ENCODE measurements around the gene RNF121.

RNF121 gene

GRCh38 chr11:71991494-71991893 lies 62.6 kb downstream of the RNF121 start:
- no peak for DNase-seq

GRCh38 chr11:71992136-71992730 lies 63.4 kb downstream of the RNF121 start:
- DNase-seq: no peak

GRCh38 chr11:71994786-71995185 lies 65.9 kb downstream of the RNF121 start:
- DNase-seq: no peak

- DNase-seq: no peak
Observed at GRCh38 chr11:71995726-71996291, 67.0 kb downstream of the RNF121 start.

GRCh38 chr11:71996517-71996916 lies 67.7 kb downstream of the RNF121 start:
- DNase-seq: no peak

- no peak for DNase-seq
Observed at GRCh38 chr11:71996946-71997345, 68.1 kb downstream of the RNF121 start.

GRCh38 chr11:71997594-71997993 lies 68.7 kb downstream of the RNF121 start:
- DNase-seq: no peak

DNA sequence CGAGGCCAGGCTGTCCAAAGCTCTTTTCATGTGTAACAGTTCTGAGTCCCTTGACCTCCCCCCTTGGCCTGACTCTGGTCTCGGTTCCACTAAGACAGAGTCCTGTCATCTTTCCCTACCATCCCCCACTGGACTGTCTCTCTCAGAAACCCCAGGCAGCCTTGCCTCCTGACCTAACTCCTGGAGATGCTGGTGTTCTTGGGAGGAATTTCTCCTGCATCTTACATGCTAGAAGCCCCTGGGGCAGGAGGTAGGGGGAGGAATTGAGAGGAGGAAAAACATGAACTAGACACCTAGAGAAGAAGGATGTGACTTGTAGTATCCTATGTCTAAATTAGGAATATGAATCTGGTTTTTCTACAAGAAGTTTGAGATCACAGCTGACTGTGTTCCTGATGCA lies 69.2 kb downstream of the RNF121 start:
- no peak for DNase-seq

DNA sequence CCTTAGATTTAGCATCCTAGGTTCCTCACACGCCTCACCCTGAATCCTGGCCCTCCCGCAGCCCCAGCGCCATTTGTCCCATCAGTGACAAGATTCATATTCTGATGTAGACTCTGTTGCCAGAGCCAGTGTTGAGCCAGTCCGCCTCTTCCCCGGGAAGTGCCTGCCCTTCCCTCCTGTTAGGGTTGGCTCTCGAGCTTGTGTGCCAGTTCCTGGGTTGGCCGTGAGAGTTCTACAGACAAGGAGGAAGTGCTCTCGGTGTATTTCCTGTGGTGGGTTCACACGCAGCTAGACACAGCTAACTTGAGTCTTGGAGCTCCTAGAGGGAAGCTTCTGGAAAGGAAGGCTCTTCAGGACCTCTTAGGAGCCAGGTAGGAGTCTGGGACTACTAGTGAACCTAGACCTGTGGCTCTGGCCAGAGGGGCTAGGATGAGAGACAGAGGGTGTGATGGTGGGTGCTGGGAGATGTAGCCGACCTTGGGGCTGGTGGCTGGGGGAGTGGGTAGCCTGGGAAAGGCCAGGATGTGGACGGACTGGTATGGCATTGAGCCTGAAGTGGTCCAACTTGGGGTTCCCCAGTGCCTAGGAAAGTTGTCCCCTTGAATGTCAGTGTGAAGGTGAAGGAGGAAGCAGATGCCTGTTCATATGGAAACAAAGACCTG lies 69.9 kb downstream of the RNF121 start, which contains the start of gene IL18BP:
Gene IL18BP, plus strand, starts transcription at position 261 of the 662 bp plus-strand sequence. CDS start 1,076 bp downstream, outside the sequence.
- DNase-seq: no peak

DNA sequence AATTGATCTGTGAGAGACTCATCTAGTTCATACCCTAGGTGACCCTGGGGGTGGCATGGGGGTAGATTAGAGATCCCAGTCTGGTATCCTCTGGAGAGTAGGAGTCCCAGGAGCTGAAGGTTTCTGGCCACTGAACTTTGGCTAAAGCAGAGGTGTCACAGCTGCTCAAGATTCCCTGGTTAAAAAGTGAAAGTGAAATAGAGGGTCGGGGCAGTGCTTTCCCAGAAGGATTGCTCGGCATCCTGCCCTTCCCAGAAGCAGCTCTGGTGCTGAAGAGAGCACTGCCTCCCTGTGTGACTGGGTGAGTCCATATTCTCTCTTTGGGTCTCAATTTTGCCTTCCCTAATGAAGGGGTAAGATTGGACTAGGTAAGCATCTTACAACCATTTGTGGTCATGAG lies 70.5 kb downstream of the RNF121 start:
- DNase-seq: no peak

GRCh38 chr11:71999798-72000197 lies 71.0 kb downstream of the RNF121 start:
- DNase-seq: no peak

DNA sequence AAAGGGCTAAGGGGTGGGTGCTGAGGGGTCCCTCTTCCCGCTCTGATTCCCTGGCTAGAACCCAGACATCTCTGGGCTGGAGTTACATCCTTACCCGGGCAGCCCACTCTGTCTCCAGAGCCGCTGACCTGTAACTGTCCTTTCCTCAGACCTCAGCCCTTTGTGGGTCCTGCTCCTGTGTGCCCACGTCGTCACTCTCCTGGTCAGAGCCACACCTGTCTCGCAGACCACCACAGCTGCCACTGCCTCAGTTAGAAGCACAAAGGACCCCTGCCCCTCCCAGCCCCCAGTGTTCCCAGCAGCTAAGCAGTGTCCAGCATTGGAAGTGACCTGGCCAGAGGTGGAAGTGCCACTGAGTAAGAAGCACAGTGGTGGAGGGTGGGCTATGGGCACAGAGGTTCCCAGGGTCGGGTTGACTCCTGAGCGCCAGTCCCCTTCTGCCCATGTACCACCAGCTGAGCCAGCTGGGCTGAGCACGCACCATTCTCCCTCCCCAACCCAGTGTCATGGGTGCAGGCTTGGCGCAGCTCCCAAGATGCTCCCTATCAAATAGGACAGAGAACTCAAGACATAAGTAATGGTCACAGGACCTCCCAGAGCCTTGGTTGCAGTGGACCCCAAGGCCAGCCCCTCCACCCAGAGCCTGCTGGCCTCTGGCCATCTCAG lies 71.5 kb downstream of the RNF121 start:
- DNase-seq: no peak

- no peak for DNase-seq
Observed at GRCh38 chr11:72001285-72001684, 72.4 kb downstream of the RNF121 start.

GRCh38 chr11:72001834-72002591 lies 73.2 kb downstream of the RNF121 start:
- DNase-seq: no peak

GRCh38 chr11:72002841-72003775 lies 74.3 kb downstream of the RNF121 start:
- no peak for DNase-seq

DNA sequence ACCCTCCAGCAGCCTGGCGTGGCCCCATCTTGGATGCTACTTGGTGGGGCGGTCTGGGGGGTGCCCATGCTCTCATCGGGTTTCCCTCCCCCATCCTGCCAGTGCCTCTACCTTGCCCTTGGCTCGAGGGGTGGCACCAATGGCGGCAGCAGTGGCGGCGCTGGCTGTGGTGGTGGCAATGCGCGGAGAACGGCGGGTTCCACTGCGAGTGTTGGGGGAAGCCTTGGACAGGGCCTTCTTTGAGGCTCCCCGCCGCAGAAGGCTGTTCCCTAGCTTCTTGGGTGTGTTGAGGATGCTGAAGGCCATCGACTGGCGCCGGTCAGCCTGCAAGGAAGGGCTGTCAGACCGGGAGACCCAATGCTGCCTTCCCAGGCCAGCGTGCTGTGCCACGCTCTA lies 74.9 kb downstream of the RNF121 start:
- no peak for DNase-seq

- DNase-seq: no peak
Observed at GRCh38 chr11:72004515-72005346, 75.9 kb downstream of the RNF121 start.

- no peak for DNase-seq
Observed at GRCh38 chr11:72005347-72006260, 76.8 kb downstream of the RNF121 start.

DNA sequence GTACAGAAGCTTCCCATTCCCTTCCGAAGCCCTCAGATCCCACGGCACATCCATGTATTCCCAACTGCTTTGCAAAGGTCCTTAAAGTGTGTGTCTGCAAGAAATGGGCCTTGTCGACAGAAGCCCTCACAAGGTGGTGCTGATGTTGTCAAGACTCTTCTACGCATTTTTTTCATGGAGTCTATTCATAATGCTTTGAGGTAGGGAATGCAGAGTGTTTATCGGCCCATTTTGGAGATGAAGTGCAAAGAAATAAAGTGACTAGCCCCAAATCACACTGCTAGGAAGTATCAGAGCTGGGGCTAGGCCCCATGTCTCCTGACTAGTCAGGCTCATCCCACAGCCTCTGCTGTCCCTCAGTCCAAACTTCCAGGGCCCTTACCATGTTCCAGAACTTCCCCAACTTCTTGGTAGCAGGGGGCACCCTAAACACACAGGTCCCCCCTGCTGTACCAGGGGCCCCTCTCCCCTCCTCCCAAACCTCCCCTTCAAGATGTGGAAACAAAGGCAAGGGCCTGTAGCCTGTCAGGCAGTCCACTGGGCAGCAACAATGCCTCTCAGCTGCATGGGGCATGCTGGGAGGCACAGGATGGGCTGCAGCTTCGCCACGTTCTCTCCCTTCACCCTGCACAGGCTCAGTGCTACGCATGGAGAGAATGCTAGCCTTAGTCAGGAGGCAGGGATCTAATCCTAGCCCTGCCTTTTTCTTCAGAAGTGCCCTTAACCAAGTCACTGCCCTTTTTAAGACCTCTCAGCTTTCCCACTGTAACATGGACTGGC lies 77.7 kb downstream of the RNF121 start:
- DNase-seq: no peak

Data from effector CD8-positive, alpha-beta T cell (primary cell).